ENCODE data around the gene MGLL.

DNA sequence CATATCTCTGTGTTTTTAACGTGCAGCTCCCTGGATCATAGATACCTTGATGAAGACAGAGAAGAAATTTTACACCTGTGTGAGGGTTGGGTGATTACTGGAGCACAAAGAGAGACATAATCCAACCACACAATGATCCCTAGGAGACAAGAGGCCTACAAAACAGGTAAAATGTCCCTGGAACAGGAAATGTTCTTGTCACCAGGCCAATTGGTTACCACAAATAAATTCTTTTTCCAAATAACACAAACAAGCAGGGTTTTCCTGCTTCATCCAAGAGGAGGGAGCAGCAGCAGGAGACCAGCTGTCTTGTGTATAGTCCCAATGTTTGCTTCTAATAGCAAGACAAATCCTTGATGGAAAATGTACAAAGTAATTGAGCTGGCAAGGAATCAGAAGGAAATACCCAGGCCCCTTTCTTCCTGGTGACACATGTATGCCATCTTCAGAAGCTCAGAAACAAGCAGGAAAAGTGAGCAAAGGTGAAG, 1.4 kb downstream of the MGLL start:
- no peak for TF ChIP-seq POLR2A (IDR thresholded peaks at IDR 0.05)
- TF ChIP-seq, protein P1, sequence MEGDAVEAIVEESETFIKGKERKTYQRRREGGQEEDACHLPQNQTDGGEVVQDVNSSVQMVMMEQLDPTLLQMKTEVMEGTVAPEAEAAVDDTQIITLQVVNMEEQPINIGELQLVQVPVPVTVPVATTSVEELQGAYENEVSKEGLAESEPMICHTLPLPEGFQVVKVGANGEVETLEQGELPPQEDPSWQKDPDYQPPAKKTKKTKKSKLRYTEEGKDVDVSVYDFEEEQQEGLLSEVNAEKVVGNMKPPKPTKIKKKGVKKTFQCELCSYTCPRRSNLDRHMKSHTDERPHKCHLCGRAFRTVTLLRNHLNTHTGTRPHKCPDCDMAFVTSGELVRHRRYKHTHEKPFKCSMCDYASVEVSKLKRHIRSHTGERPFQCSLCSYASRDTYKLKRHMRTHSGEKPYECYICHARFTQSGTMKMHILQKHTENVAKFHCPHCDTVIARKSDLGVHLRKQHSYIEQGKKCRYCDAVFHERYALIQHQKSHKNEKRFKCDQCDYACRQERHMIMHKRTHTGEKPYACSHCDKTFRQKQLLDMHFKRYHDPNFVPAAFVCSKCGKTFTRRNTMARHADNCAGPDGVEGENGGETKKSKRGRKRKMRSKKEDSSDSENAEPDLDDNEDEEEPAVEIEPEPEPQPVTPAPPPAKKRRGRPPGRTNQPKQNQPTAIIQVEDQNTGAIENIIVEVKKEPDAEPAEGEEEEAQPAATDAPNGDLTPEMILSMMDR (IDR thresholded peaks at IDR 0.05), result no peak

All from esophagus squamous epithelium (tissue), 4 donors.